ENCODE data around the gene SLC38A4. TPM values are rescaled to one million over a fixed set of nuclear protein-coding genes. Genes with fewer than 3 reads are reported as not detected.

The SLC38A4 gene
- total and polyA plus RNA-seq, 7 experiments from 2014 or later = not detected

- POLR2A ChIA-PET = no interaction called here
- H3K4me1 ChIP-seq (ENCODE audit: control insufficient read depth in 2 of 2, insufficient read depth in 2 of 2, low read length in 2 of 2) = no peaks in the 10 kb centered on the region
- intact Hi-C loops (cut with micrococcal nuclease) = no loop called here
- DNase-seq = no peak
- no peak overlapping the region for H3K27ac Mint-ChIP-seq
- CTCF ChIA-PET = no interaction called here
- peaks cover 0 to 10% (median 2%) of the 10 kb centered on the region in 5 donors for H3K27me3 Mint-ChIP-seq
- no peaks in the 10 kb centered on the region for H3K4me1 Mint-ChIP-seq
- H3K27me3 ChIP-seq (ENCODE audit: control insufficient read depth in 2 of 2, insufficient read depth in 2 of 2, low read length in 2 of 2) = no peaks in the 10 kb centered on the region
- no peak overlapping the region for H3K4me3 ChIP-seq (ENCODE audit: low read length)
- H3K27ac ChIP-seq (ENCODE audit: low read depth, low read length) = no peak overlapping the region
- H3K36me3 Mint-ChIP-seq = no peaks in the 10 kb centered on the region
- H3K9me3 Mint-ChIP-seq = no peaks in the 10 kb centered on the region
- H3K36me3 ChIP-seq (ENCODE audit: control insufficient read depth in 2 of 3, insufficient read depth in 3 of 3, low read length in 3 of 3) = no peaks in the 10 kb centered on the region
- no peaks in the 10 kb centered on the region for H3K9me3 ChIP-seq (ENCODE audit: control insufficient read depth in 2 of 3, low read length in 3 of 3)
- no peak for ATAC-seq
- H3K4me3 Mint-ChIP-seq = no peak overlapping the region
These were observed 51.5 kb downstream of the SLC38A4 start for GRCh38 chr12:46774322-46774633.

- Mint-ChIP-seq H3K4me3 (no peak overlapping the region), H3K27me3 (peaks cover 0 to 10% (median 2%) of the 10 kb centered on the region in 5 donors), H3K9me3 (no peaks in the 10 kb centered on the region), H3K36me3 (no peaks in the 10 kb centered on the region), H3K4me1 (no peaks in the 10 kb centered on the region), H3K27ac (no peak overlapping the region)
- H3K27ac ChIP-seq (ENCODE audit: low read depth, low read length) = no peak overlapping the region
- no peak overlapping the region for H3K4me3 ChIP-seq (ENCODE audit: low read length)
- DNase-seq (no peak), ATAC-seq (no peak)
- no peaks in the 10 kb centered on the region for H3K27me3 ChIP-seq (ENCODE audit: control insufficient read depth in 2 of 2, insufficient read depth in 2 of 2, low read length in 2 of 2)
- no peaks in the 10 kb centered on the region for H3K36me3 ChIP-seq (ENCODE audit: control insufficient read depth in 2 of 3, insufficient read depth in 3 of 3, low read length in 3 of 3)
- H3K9me3 ChIP-seq (ENCODE audit: control insufficient read depth in 2 of 3, low read length in 3 of 3) = no peaks in the 10 kb centered on the region
- no peaks in the 10 kb centered on the region for H3K4me1 ChIP-seq (ENCODE audit: control insufficient read depth in 2 of 2, insufficient read depth in 2 of 2, low read length in 2 of 2)
- POLR2A ChIA-PET = no interaction called here
- CTCF ChIA-PET = no interaction called here
- intact Hi-C loops (cut with micrococcal nuclease) = no loop called here
These were observed 52.0 kb downstream of the SLC38A4 start for GRCh38 chr12:46773586-46774321.

- Histone ChIP-seq H3K27ac (ENCODE audit: low read depth, low read length) (no peak overlapping the region), H3K4me1 (ENCODE audit: control insufficient read depth in 2 of 2, insufficient read depth in 2 of 2, low read length in 2 of 2) (no peaks in the 10 kb centered on the region), H3K27me3 (ENCODE audit: control insufficient read depth in 2 of 2, insufficient read depth in 2 of 2, low read length in 2 of 2) (no peaks in the 10 kb centered on the region), H3K9me3 (ENCODE audit: control insufficient read depth in 2 of 3, low read length in 3 of 3) (no peaks in the 10 kb centered on the region), H3K36me3 (ENCODE audit: control insufficient read depth in 2 of 3, insufficient read depth in 3 of 3, low read length in 3 of 3) (no peaks in the 10 kb centered on the region), H3K4me3 (ENCODE audit: low read length) (no peak overlapping the region)
- Mint-ChIP-seq H3K4me1 (no peaks in the 10 kb centered on the region), H3K36me3 (no peaks in the 10 kb centered on the region), H3K27ac (no peak overlapping the region), H3K27me3 (peaks cover 0 to 14% (median 4%) of the 10 kb centered on the region in 5 donors), H3K9me3 (no peaks in the 10 kb centered on the region), H3K4me3 (no peak overlapping the region)
- ChIA-PET POLR2A (no interaction called here), CTCF (no interaction called here)
- ATAC-seq (no peak), DNase-seq (no peak)
- intact Hi-C loops (cut with micrococcal nuclease) = no loop called here
These were observed 54.4 kb downstream of the SLC38A4 start for GRCh38 chr12:46771268-46771827.

- ATAC-seq (no peak), DNase-seq (no peak)
- H3K4me1 ChIP-seq (ENCODE audit: control insufficient read depth in 2 of 2, insufficient read depth in 2 of 2, low read length in 2 of 2) = no peaks in the 10 kb centered on the region
- H3K27me3 ChIP-seq (ENCODE audit: control insufficient read depth in 2 of 2, insufficient read depth in 2 of 2, low read length in 2 of 2) = no peaks in the 10 kb centered on the region
- CTCF ChIA-PET = no interaction called here
- H3K36me3 ChIP-seq (ENCODE audit: control insufficient read depth in 2 of 3, insufficient read depth in 3 of 3, low read length in 3 of 3) = no peaks in the 10 kb centered on the region
- H3K9me3 Mint-ChIP-seq = no peaks in the 10 kb centered on the region
- intact Hi-C loops (cut with micrococcal nuclease) = no loop called here
- no peaks in the 10 kb centered on the region for H3K9me3 ChIP-seq (ENCODE audit: control insufficient read depth in 2 of 3, low read length in 3 of 3)
- no peak overlapping the region for H3K4me3 ChIP-seq (ENCODE audit: low read length)
- peaks cover 0 to 14% (median 4%) of the 10 kb centered on the region in 5 donors for H3K27me3 Mint-ChIP-seq
- no peak overlapping the region for H3K27ac ChIP-seq (ENCODE audit: low read depth, low read length)
- no peak overlapping the region for H3K27ac Mint-ChIP-seq
- H3K36me3 Mint-ChIP-seq = no peaks in the 10 kb centered on the region
- POLR2A ChIA-PET = no interaction called here
- H3K4me1 Mint-ChIP-seq = no peaks in the 10 kb centered on the region
- no peak overlapping the region for H3K4me3 Mint-ChIP-seq
These were observed 55.2 kb downstream of the SLC38A4 start for GRCh38 chr12:46770501-46771183.

GRCh38 chr12:46764005-46764404 lies 61.8 kb downstream of the SLC38A4 start:
- Mint-ChIP-seq H3K27ac (no peak overlapping the region), H3K9me3 (peaks cover 0 to 14% (median 2%) of the 10 kb centered on the region in 11 donors), H3K4me1 (peaks cover 0 to 5% (median 0%) of the 10 kb centered on the region in 7 donors), H3K4me3 (no peak overlapping the region), H3K27me3 (peaks cover 0 to 7% (median 4%) of the 10 kb centered on the region in 5 donors), H3K36me3 (peaks cover 0 to 4% (median 0%) of the 10 kb centered on the region in 5 donors)
- CTCF ChIA-PET = no interaction called here
- no peak overlapping the region for H3K27ac ChIP-seq (ENCODE audit: low read depth, low read length)
- ATAC-seq (no peak), DNase-seq (no peak)
- intact Hi-C loops (cut with micrococcal nuclease) = no loop called here
- no peaks in the 10 kb centered on the region for H3K9me3 ChIP-seq (ENCODE audit: control insufficient read depth in 2 of 3, low read length in 3 of 3)
- H3K4me1 ChIP-seq (ENCODE audit: control insufficient read depth in 2 of 2, insufficient read depth in 2 of 2, low read length in 2 of 2) = no peaks in the 10 kb centered on the region
- no peaks in the 10 kb centered on the region for H3K27me3 ChIP-seq (ENCODE audit: control insufficient read depth in 2 of 2, insufficient read depth in 2 of 2, low read length in 2 of 2)
- no peaks in the 10 kb centered on the region for H3K36me3 ChIP-seq (ENCODE audit: control insufficient read depth in 2 of 3, insufficient read depth in 3 of 3, low read length in 3 of 3)
- H3K4me3 ChIP-seq (ENCODE audit: low read length) = no peak overlapping the region
- POLR2A ChIA-PET = no interaction called here

GRCh38 chr12:46763230-46763629 lies 62.6 kb downstream of the SLC38A4 start:
- no peak overlapping the region for H3K27ac ChIP-seq (ENCODE audit: low read depth, low read length)
- intact Hi-C loops (cut with micrococcal nuclease) = no loop called here
- no peaks in the 10 kb centered on the region for H3K36me3 ChIP-seq (ENCODE audit: control insufficient read depth in 2 of 3, insufficient read depth in 3 of 3, low read length in 3 of 3)
- no peak overlapping the region for H3K27ac Mint-ChIP-seq
- CTCF ChIA-PET = no interaction called here
- DNase-seq (no peak), ATAC-seq (no peak)
- H3K4me3 ChIP-seq (ENCODE audit: low read length) = no peak overlapping the region
- no peaks in the 10 kb centered on the region for H3K4me1 ChIP-seq (ENCODE audit: control insufficient read depth in 2 of 2, insufficient read depth in 2 of 2, low read length in 2 of 2)
- H3K27me3 ChIP-seq (ENCODE audit: control insufficient read depth in 2 of 2, insufficient read depth in 2 of 2, low read length in 2 of 2) = no peaks in the 10 kb centered on the region
- peaks cover 0 to 21% (median 4%) of the 10 kb centered on the region in 11 donors for H3K9me3 Mint-ChIP-seq
- H3K4me1 Mint-ChIP-seq = peaks cover 0 to 5% (median 0%) of the 10 kb centered on the region in 7 donors
- H3K27me3 Mint-ChIP-seq = peaks cover 0 to 7% (median 4%) of the 10 kb centered on the region in 5 donors
- no peak overlapping the region for H3K4me3 Mint-ChIP-seq
- POLR2A ChIA-PET = no interaction called here
- H3K9me3 ChIP-seq (ENCODE audit: control insufficient read depth in 2 of 3, low read length in 3 of 3) = no peaks in the 10 kb centered on the region
- H3K36me3 Mint-ChIP-seq = peaks cover 0 to 4% (median 2%) of the 10 kb centered on the region in 5 donors

Measured in naive thymus-derived CD4-positive, alpha-beta T cell (primary cell).